AML-193 (cell line): ENCODE results near the gene ECI1.

Source experiments
- DNase-seq, 2 experiments: peaks; one replicate each; lab custom pipeline; 2025; lab: John Stamatoyannopoulos, UW

Gene ECI1, protein sequence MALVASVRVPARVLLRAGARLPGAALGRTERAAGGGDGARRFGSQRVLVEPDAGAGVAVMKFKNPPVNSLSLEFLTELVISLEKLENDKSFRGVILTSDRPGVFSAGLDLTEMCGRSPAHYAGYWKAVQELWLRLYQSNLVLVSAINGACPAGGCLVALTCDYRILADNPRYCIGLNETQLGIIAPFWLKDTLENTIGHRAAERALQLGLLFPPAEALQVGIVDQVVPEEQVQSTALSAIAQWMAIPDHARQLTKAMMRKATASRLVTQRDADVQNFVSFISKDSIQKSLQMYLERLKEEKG

DNA sequence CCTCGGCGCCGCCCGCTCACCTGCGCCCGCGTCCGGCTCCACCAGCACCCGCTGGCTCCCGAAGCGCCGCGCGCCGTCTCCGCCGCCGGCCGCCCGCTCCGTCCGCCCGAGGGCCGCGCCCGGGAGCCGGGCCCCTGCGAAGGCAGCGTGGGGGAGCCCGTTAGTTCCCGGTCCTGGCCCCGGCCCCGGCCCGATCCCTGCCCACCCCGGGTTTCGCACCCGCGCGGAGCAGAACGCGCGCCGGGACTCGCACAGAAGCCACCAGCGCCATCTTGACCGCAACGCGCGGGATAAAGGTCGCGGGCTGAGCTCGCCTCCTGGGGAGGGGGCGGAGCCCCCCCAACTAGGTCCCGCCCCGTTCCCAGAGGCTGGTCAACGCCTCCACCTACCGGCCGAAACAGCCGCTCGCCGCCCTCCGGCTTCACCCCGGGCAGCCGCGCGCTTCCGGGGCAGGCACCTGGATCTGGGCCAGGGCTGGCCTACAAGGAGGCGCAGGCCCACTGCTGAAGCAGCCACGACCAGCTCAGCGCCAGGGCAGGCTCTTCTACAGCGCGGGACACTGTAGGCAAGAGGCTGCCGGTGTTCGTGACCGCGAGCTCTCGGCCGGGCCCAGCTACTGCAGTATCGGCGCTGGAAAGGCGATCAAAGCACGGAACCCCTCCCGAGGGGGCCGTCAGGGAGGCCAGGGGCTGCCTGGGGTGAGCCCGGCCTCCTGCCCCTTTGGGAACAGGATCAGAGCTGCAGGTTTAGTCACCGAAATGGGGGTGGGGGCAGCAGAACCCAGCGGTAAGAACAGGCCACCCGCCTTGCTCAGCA is at the start of gene ECI1:
TSS of gene ECI1 (minus strand) at position 292 of the 816 bp plus-strand sequence. CDS start at position 271, 21 bp downstream.
- peak; percentile 85 to 92 for DNase-seq

DNA sequence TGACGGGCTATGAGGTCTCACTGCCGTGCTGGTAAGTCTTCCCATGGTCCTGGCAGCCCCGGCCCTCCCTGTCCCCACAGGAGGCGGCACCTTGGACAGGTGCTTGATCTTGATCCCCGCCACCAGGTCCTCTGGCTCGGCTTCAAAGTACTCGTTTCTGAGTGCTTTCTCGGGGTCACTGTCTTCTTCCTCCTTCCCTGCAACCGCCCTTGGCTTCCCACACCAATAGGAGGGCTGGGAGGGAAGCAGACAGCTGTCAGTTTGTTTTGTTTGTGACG is 48.5 kb upstream of the ECI1 start:
- no peak for DNase-seq

DNA sequence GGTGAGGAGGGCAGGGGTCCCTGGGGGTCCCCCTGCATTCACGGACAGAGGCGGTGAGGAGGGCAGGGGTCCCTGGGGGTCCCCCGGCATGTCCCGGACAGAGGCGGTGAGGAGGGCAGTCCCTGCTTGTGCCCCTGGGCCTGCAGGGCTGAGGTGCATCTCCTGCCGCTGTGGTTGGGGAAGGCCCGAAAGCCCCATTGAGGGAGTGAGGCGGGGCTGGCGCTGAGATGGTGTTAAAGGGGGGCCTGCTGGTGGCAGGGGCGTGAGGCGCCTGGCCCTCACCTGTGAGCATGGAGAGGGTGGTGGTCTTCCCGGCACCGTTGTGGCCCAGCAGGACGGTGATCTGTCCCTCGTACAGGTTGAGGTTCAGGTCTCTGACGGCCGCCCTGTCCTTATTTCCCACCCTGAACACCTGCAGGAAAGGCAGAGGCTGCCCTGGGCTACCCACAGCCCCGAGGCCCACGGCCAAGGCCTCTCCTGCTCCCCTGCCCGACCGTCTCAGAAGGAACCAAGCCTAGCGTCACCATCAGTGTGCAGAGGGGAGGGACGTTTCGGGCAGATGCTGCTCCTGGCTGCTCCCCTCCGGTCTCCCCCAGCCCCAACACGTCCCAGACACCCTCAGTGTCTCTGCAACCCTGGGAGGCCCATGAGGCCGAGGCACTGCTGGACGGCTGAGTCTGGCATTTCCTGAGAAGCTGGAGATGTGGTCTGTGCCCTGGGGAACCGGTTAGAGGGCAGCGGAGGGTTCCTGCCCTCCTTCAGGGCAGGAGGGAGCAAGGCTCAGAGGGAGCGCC is 47.9 kb upstream of the ECI1 start:
- no peak for DNase-seq

DNA sequence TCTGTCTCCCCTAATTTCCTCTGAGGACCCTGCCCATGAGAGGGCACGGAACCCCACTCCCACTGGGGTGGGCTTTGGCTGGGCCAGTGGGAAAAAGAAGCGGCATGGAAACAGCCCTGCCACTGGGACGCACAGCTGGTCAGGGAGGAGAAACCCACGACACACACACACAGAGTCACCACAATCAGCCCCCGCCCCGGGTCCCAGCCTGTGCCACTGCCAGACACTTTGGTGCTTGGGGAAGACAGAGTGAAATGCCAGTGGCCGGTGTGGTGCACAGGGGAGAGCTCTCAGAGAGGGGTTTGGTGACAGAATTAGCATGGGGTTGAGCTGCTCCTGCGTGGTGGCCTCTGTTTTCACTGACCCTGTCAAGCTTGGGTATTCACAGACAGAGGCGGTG is 47.2 kb upstream of the ECI1 start:
- DNase-seq: no peak

DNA sequence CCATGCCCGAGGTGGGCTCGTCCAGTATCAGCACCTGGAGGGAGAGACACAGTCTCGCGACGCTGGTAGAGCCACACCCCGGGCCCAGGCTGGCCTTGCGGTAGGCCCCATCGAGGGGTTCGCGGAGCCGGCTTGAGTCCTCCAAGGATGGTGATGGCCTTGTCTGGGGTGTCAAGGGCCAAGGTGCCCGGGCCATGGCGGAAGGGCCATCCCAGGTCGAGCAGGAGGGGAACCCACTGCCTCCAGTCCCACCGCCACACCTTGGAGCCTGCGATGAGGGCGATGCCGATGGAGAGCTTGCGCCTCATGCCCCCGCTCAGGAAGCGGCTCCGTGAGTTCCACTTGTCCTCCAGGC is 46.1 kb upstream of the ECI1 start:
- DNase-seq: no peak

DNA sequence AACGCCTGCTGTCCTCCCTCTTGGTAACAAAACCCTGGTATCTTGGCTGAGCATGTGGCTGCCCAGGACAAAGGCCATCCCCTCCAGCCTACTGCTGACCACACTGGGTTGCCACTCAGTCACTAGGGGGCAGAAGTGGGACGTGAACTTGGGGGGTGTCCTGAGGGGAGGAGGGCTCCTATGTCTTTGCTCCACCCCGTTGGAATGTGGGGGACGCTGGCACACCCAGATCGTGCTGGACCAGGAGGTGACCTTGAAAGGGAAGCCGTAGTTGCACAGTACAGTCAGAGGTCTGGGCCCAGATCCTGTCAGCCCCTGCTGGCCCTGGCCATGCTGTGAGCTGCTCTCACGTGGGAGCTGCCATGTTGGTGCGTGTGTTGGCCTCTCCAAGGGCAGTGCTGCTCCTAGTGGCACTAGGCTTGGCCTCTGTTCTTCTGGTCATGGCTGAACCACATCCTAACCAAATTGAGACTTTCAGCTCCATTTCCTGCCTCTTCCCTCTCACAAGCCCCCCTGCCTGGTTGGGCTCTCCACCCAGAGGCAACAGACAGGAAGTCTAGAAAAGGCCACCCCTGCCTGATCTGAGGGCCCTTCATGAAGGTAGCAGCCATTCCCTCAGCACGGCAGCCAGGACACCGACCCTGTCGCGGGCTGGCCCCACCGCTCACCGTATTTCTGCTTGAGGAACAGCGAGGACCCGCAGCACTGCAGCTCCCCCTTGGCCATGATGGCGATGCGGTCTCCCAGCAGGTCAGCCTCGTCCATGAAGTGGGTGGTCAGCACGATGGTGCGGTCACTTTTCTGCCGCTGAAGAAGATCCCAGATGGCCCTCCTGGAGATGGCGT is 45.5 kb upstream of the ECI1 start:
- DNase-seq: peak; percentile 10

DNA sequence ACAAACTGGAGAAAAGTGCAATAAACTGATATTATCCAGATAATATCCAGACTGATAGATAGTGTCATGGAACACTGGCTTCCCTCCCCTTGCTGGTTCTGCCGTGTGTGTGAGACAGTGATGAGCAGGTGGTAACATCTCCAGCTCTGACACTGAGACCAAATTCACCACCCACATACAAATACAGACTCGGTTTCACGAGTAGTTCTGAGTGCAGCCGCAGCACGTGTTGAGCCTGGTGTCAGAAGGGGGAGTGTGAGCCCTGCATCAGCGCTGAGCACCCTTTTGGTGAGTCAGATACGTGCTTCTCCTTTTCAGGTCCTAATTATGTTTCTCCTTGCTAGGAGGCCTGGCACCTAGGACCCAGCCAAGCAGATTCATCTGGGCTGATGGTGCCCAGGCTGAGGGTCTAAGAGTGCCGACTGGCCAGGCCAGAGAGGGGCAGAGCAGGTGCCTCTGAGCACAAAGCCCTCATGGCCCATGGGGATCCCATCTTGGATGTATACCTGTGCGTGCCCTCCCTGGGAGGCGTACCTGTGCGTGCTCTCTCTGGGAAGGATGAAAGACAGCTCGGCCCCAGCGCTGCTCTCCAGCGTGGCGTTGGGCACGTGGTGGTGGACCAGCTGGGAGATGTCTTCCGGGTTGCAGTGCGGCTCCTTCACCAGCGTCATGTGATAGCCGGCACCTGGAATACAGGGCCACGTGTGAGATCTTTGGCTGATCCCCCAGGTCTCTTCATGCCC is 43.8 kb upstream of the ECI1 start:
- DNase-seq: no peak

DNA sequence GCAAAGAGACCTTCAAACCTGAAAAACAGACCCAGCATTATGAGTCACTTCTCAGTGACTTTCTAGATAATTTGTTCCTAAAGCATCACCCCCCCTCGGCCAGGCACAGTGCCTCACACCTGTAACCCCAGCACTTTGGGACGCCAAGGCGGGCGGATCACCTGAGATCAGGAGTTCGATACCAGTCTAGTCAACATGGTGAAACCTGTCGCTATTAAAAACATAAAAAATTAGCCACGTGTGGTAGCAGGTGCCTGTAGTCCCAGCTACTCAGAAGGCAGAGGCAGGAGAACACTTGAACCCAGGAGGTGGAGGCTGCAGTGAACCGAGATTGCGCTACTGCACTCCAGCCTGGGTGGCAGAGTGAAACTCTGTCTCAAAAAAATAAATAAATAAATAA is 40.8 kb upstream of the ECI1 start:
- no peak for DNase-seq

DNA sequence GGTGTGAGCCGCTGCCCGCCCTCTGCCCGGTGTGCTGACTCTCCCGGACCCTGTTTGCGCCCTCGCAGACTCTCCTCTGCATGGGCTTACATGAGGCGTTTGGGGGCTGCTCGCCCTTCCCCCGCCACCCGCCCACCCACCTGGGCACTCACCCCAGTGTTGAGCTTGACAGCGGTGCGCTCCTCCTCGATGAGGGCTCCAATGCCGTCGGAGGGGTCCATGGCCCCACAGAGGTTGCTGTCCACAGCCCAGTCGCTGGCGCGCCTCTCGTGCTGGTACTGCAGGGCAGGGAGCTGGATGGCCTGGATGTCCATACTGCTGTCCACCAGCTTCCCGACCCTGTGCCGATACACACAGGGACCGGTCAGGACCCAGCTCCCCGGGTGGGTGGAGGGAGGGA is 37.9 kb upstream of the ECI1 start:
- DNase-seq: no peak

DNA sequence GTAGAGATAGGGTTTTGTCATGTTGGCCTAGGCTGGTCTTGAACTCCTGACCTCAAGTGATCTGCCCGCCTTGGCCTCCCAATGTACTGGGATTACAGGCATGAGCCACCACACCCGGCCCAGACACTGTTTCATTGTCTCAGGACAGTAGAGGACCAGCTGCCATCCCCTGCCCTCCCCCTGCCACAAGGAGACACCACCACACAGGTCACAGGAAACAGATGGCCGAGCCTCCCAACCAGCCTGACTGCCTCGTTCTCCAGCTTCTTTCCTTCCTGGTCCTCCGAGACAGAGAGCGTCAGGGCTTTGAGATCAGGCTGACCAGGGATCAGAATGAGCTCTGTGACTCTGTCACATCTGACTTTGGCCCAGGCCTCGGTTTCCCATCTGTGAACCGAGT is 37.3 kb upstream of the ECI1 start:
- DNase-seq: no peak

DNA sequence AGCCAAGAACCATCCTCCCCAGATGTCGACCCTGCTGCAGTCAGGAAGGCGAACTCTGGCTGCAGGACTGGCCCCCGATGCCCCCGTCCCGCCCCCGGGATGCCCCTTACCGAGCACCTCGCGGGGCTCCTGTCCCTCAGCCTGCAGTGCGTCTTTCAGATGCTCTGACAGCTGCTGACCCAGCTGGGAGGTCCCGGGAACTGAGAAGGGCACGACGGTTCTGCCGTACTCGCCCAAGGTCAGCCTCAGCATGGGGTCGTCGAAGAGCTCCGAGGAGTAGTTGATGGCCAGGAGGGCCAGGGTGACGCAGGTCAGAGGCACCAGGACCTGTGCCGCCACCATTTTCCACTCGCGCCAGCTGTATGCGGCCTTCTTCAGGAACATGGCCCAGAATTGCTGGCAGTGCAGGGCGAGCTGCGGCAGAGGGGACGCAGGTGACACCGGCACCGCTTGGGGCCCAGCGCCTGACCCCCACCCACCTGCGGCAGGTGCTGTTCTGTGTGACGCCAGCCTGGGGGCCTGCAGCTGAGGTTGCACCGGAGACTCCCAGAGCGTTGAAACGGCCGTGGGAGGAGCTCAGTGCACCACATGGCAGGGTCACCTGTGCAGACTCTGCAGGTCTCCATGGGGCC is 36.6 kb upstream of the ECI1 start:
- no peak for DNase-seq

DNA sequence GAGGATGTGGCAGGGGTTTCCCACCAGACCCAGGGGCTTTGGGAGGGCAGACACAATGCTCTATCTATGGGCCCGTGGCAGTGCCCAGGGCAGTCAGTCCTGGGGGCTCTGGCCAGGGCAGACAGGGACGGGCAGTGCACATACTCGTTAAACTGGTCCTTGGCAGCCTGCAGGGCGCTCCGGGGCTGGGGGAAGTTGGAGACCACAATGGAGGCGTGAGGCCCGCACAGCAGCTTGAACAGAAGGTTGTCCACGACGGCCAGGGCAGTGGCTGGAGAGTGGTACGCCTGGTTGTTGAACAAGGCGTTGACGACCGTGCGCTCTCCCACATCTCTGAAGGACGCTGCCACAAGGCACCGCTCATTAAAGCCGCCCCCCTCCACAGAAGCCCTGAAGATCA is 35.2 kb upstream of the ECI1 start:
- no peak for DNase-seq

DNA sequence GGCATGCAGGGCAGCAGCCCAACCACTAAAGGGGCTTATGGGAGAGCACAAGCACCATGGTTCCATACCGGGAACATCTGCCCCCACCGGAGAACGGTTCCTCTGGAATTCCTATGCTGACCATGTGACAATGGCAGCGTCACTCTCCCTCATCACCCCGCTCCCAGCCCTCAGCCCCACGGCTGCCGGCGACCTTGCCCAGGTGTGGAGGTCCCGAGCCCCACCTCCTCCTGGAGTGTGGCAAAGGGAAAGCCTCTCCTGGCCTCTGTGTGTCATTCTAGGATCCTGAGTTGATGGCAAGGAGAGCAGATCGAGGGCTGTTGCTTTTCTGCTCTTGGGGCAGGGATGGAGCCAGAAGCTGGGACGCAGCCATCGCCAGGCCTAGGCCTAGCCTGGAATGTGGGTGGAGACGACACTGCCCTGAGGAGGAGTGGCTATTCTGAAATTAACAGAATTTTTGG is 34.4 kb upstream of the ECI1 start:
- no peak for DNase-seq

DNA sequence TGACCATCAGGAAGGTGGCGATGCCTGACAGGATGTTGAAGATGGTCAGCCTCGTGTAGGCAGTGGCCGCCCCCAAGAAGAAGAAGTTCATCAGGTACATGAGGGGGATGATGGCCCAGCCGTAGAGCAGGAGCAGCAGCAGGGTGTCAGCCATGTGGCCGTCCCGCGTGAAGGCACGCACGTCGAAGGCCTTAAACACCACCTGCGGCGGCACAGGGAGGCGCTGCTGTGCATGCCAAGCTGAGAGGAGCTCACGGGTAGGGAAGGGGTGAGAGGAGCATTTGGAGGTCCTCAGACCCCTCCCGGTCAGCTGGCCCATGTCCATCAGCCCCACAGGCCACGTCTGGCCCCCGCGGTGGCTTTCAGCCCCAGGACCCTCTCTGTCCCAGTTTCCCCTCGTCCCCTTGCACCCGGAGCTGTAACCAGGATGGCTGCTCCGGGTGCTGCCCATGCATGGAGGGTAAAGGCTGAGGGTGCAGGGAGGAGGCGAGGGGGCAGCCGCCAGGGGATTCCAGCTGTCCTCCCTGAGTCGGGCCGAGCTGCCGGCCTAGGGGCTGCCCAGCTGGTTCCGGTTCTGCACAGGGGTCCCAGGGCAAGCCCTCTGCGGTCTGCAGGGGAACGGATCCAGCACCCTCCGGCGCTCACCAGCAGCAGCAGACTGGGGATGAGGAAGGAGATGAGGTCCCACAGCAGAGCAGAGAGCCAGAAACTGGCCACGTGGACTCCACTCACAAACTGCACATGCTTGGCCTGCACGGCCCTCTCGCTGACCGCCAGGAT is 33.6 kb upstream of the ECI1 start:
- DNase-seq: no peak

DNA sequence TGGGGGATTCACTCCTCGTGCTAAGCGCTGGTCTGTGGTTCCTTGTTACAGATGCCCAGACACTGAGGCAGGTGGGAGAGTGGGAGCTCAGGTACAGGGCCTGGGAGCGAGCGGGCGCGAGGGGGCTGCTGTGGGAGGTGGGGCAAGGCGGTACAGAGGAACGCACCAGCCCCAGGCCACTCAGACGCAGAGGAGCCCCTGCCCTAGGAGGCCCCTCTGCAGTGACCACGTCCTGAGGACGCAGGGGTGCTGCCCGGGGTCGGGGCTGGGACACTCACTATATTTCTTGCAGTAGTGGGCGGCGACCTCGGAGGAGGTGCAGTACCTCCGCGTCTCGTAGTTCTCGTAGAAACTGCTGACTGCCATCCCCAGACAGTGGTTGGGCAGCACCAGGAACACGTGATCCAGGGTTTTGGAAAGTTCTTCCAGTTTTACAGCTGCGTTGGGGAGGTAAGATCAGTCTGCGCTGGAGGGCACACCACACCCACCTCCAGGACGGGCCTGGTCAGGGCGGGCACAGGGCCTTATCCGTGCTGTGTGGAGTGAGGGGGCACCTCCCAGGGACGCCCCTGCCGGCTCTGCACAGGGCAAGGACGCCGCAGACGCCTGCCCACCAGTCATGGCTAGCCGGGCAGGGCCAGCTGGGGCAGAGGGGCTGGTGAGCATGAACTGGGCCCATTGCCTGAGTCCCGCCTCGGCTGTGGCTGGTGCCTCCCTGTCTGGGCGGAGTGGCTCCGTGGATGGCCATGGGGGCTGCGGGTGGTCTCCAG is 32.8 kb upstream of the ECI1 start:
- DNase-seq: no peak

DNA sequence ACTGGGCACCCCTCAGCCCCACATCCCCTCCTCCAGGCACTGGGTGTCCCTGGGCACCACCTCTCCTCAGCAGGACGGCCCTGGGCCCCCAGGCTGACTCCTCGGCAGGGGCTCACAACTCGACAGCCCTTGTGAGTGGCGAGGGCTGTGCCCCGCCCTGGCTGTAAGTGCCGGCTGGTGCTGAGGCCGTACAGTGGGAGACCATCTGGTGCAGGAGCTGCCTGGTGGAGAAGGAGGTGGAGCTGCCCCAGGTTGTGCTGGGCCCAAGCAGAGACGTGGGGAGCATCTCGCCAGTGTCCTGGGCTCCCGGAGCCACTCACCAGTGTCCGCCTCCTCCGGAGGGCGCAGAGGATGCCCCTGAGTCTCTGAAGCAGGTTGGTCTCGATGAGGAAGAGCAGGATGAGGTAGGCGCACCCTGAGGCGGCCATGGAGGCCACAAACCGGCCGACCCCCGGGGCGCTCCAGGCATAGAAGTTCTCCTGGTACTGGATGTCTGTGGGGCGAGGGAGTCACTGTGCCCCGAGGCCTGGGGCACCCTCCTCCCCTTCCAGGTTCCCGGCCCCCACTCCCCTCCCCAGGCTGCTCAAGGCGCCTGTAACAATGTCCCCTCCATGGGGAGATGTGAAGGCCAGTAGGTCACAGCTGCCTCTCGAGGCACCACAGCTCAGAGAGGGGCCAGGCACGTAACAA is 31.6 kb upstream of the ECI1 start:
- no peak for DNase-seq

DNA sequence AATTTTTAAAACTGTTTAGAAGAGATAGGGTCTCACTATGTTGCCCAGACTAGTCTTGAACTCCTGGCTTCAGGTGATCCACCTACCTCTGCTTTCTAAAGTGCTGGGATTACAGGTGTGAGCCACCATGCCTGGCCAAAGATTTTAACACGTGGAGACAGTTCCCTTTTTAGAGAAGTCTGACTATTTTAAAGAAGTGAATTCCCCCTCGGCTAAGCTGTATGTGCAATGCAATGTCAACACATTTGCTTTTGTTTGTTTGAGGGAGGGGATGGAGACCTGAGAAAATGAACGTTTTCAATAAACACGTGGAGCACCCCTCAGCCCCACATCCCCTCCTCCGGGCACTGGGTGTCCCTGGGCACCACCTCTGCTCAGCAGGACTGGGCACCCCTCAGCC is 30.9 kb upstream of the ECI1 start:
- DNase-seq: no peak

DNA sequence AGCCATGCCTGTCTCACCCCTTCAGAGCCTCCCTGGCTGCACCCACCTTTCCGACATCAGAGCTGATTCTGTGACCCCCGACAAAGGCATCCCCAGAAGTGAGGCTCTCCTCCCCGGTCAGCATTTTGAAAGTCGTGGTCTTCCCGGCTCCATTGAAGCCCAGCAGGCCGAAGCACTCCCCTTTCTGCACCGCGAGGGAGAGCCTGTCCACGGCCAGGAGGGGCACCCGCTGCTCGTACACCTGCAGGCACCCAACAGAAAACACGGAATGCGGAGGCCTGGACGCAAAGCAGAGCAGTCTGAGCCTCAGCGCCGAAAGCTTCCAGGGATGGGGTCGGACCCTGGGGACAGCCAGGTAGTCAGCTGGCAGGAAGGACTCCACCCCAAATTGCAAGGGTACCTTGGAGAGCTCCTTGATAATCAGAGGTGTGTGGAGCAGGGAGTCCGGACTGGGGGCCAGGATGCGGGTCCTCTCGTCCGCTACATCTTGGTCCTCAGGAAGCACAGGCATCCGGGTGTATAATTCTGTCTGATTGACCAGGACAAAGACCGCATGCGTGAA is 29.7 kb upstream of the ECI1 start:
- no peak for DNase-seq
